SK-N-MC (cell line): ENCODE results near the gene POLH.

Experiments
- DNase-seq: peaks from one replicate; pipeline ENCODE4 v3.0.0-alpha.2; 2011; ENCODE audit warnings: low read depth, low spot score
- H3K27ac ChIP-seq: fragments of 200-600 bp; sonication (generic); 2 replicates; pipeline ENCODE4 v1.5.1; 2016; ENCODE audit warnings: mixed run types
- H3K36me3 ChIP-seq: fragments of 200-600 bp; sonication (generic); 2 replicates; pipeline ENCODE4 v1.6.1; 2017; ENCODE audit warnings: antibody characterized with exemption, low read length, mixed read lengths; ENCODE audit not compliant: insufficient read depth
- H3K4me3 ChIP-seq: fragments of 200-600 bp; sonication (generic); 2 replicates; pipeline ENCODE4 v1.5.1; 2016
- H3K9ac ChIP-seq: fragments of 200-600 bp; sonication (generic); 2 replicates; pipeline ENCODE4 v1.8.0; 2017; ENCODE audit warnings: mixed run types, mixed read lengths; ENCODE audit not compliant: insufficient read length
- H3K9me3 ChIP-seq: fragments of 200-600 bp; sonication (generic); 2 replicates; pipeline ENCODE4 v1.6.1; 2017; ENCODE audit warnings: low read depth, mild to moderate bottlenecking, antibody characterized with exemption, low read length, moderate library complexity, mixed read lengths
- EZH2 ChIP-seq: fragments of 200-600 bp; sonication (generic); IDR thresholded peaks from one replicate; pipeline ENCODE4 v1.6.1; 2017; ENCODE audit warnings: antibody characterized with exemption
- FOXP2 ChIP-seq: optimal IDR thresholded peaks from 2 replicates; pipeline ENCODE3; 2011; ENCODE audit warnings: mild to moderate bottlenecking, moderate library complexity; ENCODE audit not compliant: insufficient read depth; ENCODE audit errors: extremely low read length, control extremely low read depth
- POLR2AphosphoS5 ChIP-seq: IDR thresholded peaks from 2 replicates; pipeline ENCODE4 v1.6.1; 2012; ENCODE audit warnings: mild to moderate bottlenecking, low read depth, low read length, borderline replicate concordance

POLH gene

DNA sequence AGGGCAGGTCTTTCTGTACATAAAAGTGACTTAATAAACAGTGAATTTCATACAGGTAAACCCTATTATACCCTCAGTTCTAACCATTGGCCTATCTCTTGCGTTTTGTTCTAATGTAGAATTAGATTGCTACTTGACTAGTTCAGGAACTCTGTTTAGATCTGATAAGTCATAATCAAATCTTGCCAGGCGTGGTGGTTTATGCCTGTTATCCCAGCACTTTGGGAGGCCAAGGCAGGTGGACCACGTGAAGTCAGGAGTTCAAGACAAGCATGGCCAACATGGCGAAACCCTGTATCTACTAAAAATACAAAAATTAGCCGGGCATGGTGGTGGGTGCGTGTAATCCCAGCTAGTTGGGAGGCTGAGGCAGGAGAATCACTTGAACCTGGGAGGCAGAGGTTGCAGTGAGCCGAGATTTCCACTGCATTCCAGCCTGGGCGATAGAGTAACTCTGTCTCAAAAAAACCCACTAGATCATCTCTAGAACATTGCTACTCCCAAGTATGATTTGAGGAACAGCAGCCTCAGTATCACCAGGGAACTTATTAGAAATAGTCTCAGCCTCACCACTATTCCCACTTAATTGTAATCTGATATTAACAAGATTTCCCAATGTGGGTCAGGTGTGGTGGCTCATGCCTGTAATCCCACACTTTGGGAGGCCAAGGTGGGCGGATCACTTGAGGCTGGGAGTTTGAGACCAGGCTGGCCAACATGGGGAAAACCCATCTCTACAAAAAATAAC, 40.9 kb downstream of the POLH start:
- Histone ChIP-seq H3K4me3 (no peak overlapping the region), H3K9me3 (no peaks in the 10 kb centered on the region), H3K9ac (no peak overlapping the region), H3K27ac (no peak overlapping the region), H3K36me3 (peaks cover 37% of the 10 kb centered on the region)
- TF ChIP-seq EZH2 (no peak), POLR2AphosphoS5 (no peak), FOXP2 (no peak)
- DNase-seq = no peak

DNA sequence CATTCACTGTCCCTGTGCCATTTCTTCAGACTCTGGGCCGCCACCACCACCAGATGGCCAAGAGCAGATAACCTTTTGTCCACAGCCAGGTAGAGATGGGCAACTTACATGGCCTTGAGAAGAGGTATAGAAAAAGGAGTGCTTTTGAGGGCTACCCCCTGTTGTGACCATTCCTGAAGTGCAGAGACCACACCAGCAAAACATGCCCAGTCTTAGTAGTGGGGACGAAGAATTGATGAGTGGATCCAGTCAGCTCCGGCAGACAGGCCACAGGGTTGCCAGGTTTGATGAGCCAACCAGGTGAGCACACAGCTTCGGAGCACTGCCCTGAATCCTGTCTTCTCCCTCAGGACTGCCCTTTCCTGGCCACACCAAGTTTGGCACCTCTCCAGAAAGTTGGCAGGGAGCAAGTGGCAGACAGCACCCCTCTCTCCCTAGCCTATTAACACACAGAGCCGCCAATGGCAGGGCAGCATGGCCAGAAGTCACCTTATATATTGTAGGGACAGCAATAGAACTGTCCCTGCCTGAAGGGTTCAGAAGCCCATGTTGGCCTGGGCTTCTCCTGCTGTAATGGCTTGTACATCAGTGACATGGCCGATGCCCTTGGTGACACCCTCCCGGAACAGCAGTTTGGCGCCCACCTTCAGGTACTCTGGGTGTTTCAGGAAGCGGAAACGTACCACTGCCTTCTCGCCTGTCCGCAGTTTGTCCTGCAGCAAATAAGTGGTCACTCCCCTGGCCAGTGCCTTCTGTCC, 45.3 kb downstream of the POLH start:
- Histone ChIP-seq H3K27ac (no peak overlapping the region), H3K36me3 (peaks cover 62% of the 10 kb centered on the region), H3K9me3 (no peaks in the 10 kb centered on the region), H3K4me3 (no peak overlapping the region), H3K9ac (no peak overlapping the region)
- no peak for DNase-seq
- peak; percentile 13; the same call in 1 of the 2 replicates for TF ChIP-seq POLR2AphosphoS5
- no peak for TF ChIP-seq FOXP2
- no peak for TF ChIP-seq EZH2

DNA sequence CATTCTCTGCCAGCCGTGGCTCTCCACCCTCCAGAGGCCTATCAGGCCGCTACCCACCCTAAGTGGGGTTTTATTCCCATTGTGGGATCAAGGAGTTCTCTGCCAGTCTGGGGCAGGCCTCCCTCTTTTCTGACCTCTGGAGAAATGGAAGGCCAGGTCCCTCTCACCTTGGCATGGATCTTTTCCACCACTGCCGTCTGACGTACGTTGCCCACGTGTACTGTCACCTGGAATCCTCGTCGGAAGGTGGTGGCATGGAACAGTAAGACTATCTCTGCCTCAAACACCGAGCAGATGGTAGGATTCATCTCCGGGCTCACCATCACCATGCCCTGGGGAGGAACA, 45.8 kb downstream of the POLH start:
- Histone ChIP-seq H3K27ac (no peak overlapping the region), H3K36me3 (peaks cover 62% of the 10 kb centered on the region), H3K9ac (no peak overlapping the region), H3K9me3 (no peaks in the 10 kb centered on the region), H3K4me3 (no peak overlapping the region)
- TF ChIP-seq EZH2 = no peak
- no peak for DNase-seq

DNA sequence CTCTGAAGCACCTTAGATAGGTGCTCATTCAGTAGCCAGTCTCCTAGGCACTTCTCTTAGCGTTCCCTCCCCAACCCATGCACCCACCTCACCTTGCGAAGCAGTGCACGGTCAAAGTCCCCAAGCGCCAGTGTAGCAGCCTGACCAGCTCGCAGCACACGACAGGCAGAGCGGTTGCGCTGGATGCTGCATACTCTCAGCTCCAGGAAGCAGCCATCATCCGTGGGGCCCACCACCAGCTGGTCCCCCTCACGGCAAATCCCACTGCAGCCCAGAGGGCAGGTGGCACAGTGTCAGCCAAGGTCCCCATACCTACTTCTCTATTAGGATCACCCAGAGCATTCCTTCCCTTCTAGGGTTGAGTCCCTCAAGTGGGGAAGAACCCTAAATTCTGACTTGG, 46.6 kb downstream of the POLH start:
- Histone ChIP-seq H3K27ac (no peak overlapping the region), H3K9ac (no peak overlapping the region), H3K9me3 (no peaks in the 10 kb centered on the region), H3K4me3 (no peak overlapping the region), H3K36me3 (peaks cover 62% of the 10 kb centered on the region)
- TF ChIP-seq FOXP2 (no peak), POLR2AphosphoS5 (no peak), EZH2 (no peak)
- DNase-seq = no peak

DNA sequence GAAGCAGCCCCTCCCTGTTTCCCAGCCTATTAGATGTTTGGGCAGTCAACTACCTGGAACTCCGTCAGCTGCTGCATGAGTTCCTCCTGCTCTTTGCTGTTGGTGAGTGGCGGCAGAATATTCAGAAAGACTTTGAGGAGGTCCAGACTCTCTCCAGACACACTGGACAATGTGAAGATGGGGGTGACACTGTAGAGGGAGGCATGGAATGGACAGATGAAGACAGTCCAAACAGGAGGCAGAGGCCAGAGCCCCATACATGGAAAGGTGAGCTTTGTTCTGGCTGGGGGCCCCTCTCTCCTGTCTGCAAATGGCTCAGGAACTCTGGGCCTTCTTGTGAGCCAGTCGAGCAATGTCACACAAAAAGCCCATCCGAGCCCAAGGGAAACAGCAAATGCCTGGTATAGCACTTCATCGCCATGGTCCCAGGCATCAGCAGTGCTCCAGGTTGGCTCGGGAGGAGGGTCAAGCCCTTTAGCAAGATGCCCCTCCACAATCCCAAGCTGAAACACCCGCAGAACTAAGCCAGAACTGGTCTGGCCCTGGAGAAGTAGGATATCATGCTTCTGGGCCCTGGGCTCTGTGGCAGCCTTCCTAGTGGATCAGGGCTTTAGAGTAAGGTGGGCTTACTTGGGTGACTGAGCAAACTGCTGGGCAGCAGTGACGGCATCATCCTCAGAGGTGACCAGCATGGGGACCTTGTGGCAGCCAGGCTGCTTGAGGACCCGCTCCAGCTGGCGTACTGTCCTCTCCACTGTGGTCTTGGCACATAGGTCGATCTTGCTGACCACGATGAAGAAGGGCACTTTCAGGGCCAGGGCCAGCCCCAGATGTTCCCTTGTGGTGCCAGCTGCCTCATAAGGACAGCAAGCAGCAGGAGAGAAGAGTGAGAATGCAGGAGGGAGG, 48.1 kb downstream of the POLH start:
- Histone ChIP-seq H3K9me3 (no peaks in the 10 kb centered on the region), H3K9ac (no peak overlapping the region), H3K4me3 (no peak overlapping the region), H3K27ac (no peak overlapping the region), H3K36me3 (peaks cover 62% of the 10 kb centered on the region)
- no peak for DNase-seq
- no peak for TF ChIP-seq FOXP2
- TF ChIP-seq EZH2 = no peak
- no peak for TF ChIP-seq POLR2AphosphoS5

DNA sequence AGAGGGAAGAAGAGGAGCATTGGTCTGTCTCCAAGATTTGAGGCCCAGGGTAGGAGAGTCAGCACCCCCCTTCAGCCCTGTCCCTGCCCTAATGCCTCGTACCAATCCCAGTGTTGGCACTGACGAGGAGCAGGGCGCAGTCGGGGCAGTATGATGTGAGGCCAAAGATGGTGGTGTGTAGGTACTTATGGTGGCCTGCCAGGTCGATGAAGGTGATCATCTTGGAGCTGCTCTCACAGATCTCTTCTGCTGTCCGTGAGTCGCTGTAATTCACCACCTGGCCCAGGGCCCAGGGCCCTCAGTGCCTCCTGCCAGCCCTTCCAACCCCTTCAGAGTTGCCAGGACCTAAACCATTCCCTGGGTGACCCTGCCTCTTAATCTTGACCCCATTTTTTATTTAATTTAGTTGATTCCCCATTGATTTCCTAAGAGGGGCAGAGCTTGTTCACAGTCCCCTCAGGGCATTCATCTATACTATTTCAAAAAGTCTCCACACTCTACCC, 48.9 kb downstream of the POLH start:
- TF ChIP-seq POLR2AphosphoS5 (no peak), EZH2 (no peak), FOXP2 (no peak)
- Histone ChIP-seq H3K27ac (no peak overlapping the region), H3K9ac (no peak overlapping the region), H3K36me3 (peaks cover 61% of the 10 kb centered on the region), H3K4me3 (no peak overlapping the region), H3K9me3 (no peaks in the 10 kb centered on the region)
- no peak for DNase-seq

DNA sequence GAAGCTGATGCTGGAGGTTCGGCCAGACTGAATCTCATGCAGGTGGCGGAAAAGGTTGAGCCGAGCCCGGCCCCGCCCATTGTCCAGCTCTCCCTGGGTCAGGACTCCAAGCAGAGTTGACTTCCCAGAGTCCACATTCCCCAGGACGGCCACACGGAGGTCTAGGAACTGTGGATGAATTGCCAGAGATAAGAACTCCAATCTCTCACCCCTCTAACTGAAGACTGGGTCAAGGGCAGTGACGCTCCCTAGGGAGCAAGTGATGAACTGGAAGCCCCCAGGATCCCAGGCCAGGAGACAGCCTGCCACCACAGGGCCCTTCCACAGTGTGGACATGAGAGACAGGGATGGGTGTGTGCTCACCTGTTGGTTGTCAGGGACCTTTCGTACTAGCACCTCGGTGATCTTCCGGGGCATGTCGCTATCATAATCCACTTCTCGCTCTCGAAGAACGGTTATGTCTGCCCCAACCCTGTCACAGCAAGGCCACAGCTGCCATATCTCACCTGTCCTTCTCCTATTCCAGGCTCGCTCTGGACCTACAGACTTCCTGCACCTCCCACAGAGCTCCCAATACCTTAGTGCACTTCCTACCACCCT, 49.5 kb downstream of the POLH start:
- Histone ChIP-seq H3K27ac (no peak overlapping the region), H3K4me3 (no peak overlapping the region), H3K9me3 (no peaks in the 10 kb centered on the region), H3K36me3 (peaks cover 58% of the 10 kb centered on the region), H3K9ac (no peak overlapping the region)
- DNase-seq = no peak
- TF ChIP-seq POLR2AphosphoS5 = no peak
- no peak for TF ChIP-seq FOXP2
- no peak for TF ChIP-seq EZH2
